HL-60 (cell line): Measurements from ENCODE around the gene TRAFD1.

Source experiments
- DNase-seq, 2 experiments: peaks; one replicate each; pipeline ENCODE4 v3.0.0-alpha.2; 2010 to 2020; ENCODE audit warnings: low read depth in 1 of 2, low spot score in 1 of 2
- H3K27ac ChIP-seq: fragments of 250-450 bp; sonication (Bioruptor Pico); replicated peaks from 2 replicates; pipeline ENCODE4 v1.5.1; 2020; ENCODE audit warnings: mild to moderate bottlenecking, moderate library complexity
- H3K27me3 ChIP-seq: fragments of 250-450 bp; sonication (Bioruptor Pico); 2 replicates; pipeline ENCODE4 v1.5.1; 2021; ENCODE audit warnings: mild to moderate bottlenecking, moderate library complexity; ENCODE audit not compliant: insufficient read depth, poor library complexity, severe bottlenecking
- H3K4me3 ChIP-seq: replicated peaks from 2 replicates; pipeline ENCODE4 v1.5.1; 2011; ENCODE audit warnings: mild to moderate bottlenecking, control low read depth, low read length; ENCODE audit not compliant: insufficient read depth
- CTCF ChIP-seq: IDR thresholded peaks from one replicate; pipeline ENCODE4 v1.5.1; 2011; ENCODE audit warnings: low read length, control low read depth, inconsistent platforms; ENCODE audit not compliant: insufficient read depth
- GABPA ChIP-seq: IDR thresholded peaks from 2 replicates; pipeline ENCODE4 v1.6.1; 2012; ENCODE audit warnings: low read depth
- POLR2AphosphoS5 ChIP-seq: IDR thresholded peaks from 2 replicates; pipeline ENCODE4 v1.6.1; 2012; ENCODE audit warnings: low read depth
- REST ChIP-seq: IDR thresholded peaks from 2 replicates; pipeline ENCODE4 v1.6.1; 2012; ENCODE audit warnings: low read depth; ENCODE audit not compliant: insufficient replicate concordance
- SPI1 ChIP-seq: IDR thresholded peaks from 2 replicates; pipeline ENCODE4 v1.6.1; 2012; ENCODE audit warnings: low read depth, mild to moderate bottlenecking, borderline replicate concordance

TRAFD1 gene

GRCh38 chr12:112170376-112170775 lies 45.0 kb downstream of the TRAFD1 start:
- TF ChIP-seq SPI1, result no peak
- TF ChIP-seq POLR2AphosphoS5, result no peak
- peak; percentile 15 for TF ChIP-seq CTCF
- TF ChIP-seq GABPA, result no peak
- Histone ChIP-seq H3K27me3 (no peaks in the 10 kb centered on the region), H3K4me3 (no peak overlapping the region), H3K27ac (no peak overlapping the region)
- DNase-seq, result peak in 1 of 2 experiments; percentile 5

GRCh38 chr12:112170971-112171596 lies 45.7 kb downstream of the TRAFD1 start:
- no peaks in the 10 kb centered on the region for H3K27me3 ChIP-seq
- DNase-seq, result no peak
- H3K27ac ChIP-seq, result no peak overlapping the region
- no peak for TF ChIP-seq GABPA
- no peak for TF ChIP-seq SPI1
- TF ChIP-seq CTCF, result no peak
- TF ChIP-seq POLR2AphosphoS5, result no peak
- TF ChIP-seq REST, result no peak
- H3K4me3 ChIP-seq, result no peak overlapping the region

GRCh38 chr12:112172556-112173324 lies 47.4 kb downstream of the TRAFD1 start:
- TF ChIP-seq REST (no peak), SPI1 (no peak), CTCF (no peak), POLR2AphosphoS5 (no peak), GABPA (no peak)

More at GRCh38 chr12:112172556-112173324, 47.4 kb downstream of the TRAFD1 start:
- no peak overlapping the region for H3K4me3 ChIP-seq
- no peak overlapping the region for H3K27ac ChIP-seq
- H3K27me3 ChIP-seq, result no peaks in the 10 kb centered on the region
- no peak for DNase-seq
